NCI-H2196 (cell line): Measurements from ENCODE around the gene DOCK4.

Experiments used
- DNase-seq: peaks from one replicate; lab custom pipeline; 2025; ENCODE audit not compliant: unreplicated experiment; lab: John Stamatoyannopoulos, UW

Gene DOCK4

DNA sequence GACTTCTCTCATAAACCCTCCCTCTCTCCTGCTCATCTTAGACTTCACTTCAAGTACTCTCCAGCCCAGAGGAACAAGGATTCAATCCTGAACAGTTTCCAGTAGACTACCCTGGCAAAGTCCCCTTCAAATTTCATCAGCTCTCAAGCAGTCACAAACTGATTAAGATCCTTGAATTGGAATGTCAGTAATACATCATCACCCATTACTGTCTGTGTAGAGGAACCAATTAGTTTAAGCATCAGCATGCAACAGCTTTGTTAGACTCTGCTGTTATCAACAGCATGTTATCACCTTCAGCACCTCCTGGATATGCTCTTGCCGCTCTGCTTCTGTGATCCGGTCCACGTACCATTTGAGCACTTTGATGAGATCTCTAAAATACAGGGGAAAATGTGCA, 336.9 kb downstream of the DOCK4 start:
- no peak for DNase-seq

DNA sequence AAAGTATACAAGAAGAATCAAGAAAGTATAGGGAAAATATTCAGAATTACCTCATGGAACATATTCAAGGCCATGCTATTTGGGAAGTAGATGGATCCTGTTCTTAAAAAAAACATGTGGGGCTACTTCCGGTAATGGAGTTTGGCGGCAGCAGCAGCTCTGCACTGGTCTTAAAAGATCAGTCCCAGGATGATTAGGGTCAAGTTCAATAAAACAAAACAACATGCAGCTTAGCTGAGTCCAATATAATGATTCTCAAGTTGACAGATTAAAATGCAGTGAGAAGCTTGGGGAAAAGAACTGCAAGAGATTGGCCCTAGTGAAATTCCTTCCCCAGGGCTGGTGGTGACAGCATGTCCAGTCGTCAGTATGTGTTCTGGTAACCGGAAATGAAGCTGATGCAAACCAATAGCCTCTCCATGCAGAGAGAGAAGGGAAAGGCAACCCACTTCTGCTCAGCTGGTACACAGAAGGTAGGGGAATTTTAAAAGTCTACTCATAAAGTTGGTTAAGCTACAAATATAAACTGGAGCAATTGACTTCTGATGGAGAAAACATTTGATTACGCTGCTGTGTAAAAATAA, 338.8 kb downstream of the DOCK4 start:
- DNase-seq = no peak

DNA sequence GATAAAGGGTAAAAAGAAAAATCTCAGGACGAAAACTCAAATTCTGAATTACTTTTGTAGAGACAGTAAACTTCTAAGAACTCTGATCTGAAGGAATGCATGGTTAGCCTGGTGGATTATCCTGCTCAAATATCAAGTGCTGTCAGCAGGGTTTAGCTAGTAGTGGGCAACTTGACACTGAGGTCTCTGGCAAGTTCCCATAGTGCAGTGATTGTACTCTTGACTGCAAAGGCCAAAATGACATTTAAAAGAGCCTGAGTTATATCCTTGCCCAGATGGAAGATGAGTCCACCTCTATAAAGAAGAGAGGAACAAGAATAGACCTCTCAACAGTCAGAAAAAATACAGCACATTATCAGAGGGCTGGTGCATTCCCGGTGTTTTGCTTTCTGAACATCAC, 339.4 kb downstream of the DOCK4 start:
- no peak for DNase-seq

DNA sequence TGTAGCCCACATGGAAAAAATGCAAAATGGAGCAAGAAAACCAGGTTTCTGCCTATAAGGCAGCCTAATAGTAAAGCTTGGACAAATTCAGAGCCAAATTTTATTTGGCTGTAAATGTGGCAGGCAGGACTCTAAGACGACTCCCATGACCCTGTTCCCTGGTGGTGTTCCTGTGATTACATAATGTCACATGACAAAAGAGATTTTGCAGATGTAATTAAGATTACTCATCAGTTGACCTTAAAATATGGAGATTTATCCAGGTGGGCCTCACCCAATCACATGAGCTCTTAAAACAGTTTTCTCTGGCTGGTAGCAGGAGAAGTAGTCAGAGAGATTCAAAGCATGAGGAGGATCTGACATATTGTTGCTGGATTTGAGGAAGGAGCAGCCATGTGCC, 340.8 kb downstream of the DOCK4 start:
- no peak for DNase-seq

DNA sequence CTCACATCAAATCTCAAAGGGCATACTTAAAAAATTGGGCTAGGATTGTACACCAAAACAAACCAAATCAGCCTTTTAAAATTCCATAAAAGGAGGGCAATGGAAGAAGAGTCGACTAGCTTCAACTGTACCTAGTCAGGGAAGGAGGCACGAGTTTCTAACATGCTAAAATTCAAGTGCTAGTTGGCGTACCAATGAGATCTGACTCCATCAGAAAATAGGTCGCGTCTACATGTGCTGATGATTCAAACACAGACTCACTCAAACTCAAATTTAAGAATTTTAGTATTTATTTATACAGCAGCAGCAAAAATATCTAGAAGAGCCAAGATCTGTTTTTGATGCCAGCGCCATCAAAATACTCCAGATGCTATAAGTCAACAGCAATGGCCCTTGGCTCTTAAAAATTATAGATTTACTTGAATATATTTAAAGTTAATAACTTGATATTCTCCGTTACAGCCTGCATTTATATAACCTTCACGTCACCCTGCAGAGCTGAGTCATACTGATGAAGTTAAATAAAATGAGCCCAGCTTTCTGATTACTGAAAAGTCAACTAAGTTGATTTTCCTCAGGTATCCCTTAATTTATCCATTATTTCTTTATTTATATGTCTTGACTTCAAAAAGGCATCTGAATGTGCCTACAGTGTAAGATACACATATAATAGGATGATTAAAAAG, 341.8 kb downstream of the DOCK4 start:
- DNase-seq = no peak

DNA sequence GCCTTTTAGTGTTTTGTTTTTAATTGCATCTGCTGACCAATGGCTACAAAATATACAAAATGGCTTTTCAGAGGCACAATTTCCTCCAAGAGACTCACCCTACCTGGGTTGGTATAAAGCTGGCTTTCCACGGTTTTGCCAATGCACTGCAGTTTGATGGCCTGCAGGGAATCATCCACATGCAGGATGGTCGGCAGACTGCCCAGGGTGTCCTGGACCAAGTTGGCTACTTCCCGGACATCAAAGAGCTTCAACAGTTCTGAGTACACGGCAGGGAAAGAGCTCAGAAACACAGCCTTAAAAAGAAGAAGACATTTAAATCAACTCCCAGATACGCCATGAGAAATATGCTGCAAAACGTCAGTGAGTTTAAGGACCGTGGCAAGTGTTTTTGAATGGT, 342.9 kb downstream of the DOCK4 start:
- DNase-seq = no peak

DNA sequence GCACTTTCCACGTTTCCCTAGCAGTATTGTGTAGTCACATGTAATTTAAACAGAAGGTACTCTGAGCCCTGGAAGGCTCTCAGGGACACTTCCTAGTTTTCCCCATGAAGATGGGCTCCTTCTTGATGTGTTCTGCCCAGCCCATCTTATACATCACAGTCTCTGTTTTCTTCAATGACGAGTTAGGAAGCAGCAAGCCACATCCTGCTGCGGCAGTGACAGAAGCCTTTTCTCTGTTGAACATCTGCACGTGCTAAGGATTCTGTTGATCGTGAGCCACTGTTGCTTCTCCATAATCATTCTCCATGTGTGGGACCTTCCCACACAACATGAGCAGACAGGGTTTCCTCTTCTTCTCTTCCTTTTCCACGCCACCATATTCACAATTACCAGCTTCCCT, 346.0 kb downstream of the DOCK4 start:
- no peak for DNase-seq

DNA sequence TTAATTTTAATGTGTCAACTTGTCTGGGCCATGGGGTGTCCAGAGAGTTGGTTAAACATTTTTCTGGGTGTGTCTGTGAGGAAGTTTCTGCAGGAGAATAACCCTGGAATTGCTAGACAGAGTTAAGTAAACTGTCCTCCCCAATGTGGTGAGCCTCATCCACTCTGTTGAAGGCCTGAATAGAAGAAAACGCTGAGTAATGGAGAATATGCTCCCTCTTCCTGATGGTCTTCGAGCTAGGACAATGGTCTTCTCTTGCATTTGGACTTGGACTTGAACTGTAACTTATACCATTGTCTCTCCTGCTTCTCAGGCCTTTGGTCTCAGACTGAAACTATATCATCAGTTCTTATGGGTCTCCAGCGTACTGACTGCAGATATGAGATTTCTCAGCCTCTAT, 347.9 kb downstream of the DOCK4 start:
- DNase-seq = no peak

DNA sequence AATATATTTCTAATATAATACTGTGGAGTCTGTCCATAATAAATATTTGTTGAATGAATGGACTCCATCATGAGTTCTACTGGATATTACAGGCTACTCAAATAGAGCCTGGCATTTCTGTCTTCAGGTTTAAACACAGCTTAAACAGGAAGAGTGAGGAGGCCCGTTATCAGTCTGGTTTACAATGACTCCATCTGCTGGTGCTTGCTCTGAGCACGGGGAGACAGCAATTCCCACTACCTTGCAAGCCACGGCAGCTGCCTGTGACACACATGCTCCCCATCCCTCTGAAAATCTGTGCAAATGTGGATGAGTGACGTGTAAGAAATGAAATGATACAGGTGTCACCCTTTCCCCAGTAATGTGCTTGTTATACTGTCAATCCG, 350.4 kb downstream of the DOCK4 start:
- DNase-seq = no peak

DNA sequence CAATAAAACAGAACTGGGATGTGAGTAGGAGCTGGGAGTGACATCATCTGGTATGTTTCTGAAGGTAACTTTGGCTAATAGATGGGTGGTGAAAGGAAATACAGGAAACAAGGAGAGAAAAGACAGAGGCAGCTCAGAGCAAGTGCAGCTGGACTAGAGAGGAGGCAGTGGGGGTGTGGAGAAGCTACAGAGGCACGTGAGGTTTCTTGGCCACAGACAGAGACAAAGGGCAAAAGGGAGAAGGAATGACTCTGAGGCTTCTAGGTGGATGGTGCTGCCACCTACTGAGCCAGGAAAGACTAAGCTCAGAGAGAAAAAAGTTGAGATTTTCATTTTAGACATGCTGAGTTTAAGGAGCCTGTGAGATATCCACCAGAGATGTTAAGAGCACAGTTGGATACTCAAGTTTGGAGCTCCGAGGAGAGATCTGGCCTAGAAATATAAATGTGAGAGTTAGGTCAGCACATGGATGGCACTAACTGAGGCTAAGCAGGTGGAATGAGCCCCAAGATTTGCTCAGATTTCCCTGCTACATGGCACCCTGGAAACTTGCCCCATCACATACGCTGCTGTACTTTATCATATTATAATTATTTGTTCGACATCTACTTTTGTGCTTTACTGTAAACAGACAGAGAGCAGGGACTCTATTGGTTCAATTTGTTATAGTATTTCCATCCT, 350.9 kb downstream of the DOCK4 start:
- DNase-seq = peak; percentile 32

DNA sequence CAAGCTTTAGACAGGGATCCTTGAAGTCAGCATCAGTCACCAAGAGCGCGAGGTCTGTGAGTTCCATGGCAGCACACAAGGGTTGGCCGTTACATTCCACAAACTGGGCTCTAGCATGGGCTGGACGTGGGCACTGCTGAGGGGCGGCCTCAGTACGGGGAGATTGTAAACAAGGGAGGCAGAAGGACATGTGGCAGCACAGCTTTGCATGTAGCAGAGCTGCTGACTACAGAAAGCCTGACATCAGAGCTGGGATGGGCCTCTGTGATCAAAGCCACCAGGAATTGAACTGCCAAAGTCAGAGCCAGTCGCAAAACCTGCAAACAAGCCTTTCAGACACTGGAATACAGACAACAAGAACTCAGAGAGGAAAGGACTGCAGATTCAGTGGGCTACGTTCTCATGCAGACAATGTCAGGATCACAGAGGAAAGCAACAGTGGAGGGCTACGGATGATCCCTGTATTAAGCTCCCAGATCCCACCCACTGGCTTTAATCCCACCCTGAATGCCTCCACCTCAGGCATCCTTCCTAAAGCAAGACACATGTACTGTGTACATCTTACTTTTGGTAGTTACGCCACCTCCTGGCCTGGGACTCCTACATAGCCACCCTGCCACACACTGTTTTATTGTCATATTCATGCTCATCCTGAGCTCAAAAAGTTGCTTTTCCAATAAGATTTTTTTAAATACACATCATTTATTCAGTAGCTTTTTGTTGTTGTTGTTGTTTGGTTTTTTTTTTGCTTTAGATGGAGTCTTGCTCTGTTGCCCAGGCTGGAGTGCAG, 352.8 kb downstream of the DOCK4 start:
- no peak for DNase-seq

DNA sequence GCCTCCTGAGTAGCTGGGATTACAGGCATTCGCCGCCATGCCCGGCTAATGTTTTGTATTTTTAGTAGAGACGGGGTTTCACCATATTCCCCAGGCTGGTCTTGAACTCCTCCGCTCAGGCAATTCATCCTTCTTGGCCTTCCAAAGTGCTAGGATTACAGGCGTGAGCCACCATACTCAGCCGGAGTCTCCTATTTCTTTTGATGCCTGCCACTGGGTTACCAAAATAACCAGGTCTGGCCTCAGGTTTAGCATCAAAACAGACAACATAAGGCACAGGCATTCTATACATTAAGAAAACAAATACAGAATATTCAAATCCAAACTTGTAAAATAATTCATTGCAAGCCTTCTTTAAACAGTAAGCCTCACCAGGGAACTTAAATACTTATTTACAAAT, 354.1 kb downstream of the DOCK4 start:
- no peak for DNase-seq

DNA sequence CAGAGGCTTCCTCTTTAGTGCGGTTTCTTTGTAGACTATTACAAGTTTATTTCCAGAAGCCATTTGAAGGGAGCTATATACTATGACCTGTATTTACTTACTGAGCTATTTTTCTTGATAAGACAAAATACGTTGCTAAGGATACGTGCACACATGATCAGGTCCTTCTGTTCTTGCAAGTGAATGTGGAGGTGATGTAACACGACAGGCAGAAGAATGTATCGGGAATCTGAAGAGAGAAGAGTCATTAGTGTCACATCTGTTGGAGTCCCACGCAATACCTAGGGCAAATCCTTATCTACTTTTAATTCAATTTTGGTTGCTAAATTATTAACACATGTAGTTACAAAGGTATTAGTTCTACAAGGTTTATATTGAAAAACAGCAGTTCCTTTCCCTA, 359.3 kb downstream of the DOCK4 start:
- DNase-seq = no peak

DNA sequence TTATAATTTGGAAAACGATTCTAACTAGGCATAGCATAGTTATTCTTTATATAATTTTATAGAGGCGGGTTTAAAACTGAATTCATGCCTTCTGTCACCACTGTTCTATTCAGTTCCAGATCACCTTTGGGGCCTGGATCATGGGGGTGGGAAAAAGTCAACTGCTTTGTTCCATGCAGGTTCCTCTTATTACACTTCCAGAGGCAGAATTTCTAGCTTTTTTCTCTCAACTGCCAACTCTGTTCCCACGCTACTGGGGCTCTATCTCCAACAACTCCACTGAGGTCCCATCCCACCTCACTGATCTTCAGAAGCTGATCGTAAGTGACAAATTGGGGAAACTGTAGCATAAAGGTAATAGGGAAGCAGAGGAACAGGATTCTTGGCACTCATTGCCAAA, 360.3 kb downstream of the DOCK4 start:
- no peak for DNase-seq

DNA sequence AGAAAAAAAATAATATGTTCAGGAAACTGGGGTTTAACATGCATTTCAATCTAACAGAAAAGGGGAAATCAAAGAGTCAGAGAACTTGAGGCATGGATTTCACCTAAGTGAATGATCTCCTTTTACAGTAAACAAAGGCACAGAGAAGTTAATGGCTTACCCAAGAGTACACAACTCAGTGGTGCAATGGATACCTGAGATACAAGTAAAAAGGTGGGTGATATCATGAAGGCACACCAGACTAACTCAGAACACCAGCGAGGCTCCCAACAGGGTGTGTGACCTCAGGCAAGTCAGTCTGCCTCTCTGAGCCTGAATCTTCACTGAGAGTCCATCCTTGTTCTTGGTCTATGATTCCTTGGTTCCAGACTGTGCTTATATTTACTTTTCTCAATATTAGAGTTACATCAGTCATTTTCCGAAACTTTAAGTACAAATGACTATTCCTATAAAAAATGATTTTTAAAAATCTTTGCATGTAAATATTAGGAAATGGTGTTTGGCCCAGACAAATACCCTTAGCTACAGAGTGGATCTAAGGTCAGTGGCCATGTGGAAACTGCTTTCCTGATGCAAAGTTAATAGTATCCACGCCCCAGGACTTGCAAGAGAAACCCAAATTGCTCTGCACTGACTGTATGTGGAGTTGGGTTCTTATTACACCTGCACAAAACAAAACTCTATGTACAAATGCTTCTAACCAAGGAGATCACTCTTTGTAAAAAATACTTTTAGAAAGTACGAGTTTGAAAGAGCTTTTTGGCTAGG, 361.1 kb downstream of the DOCK4 start:
- DNase-seq = no peak

DNA sequence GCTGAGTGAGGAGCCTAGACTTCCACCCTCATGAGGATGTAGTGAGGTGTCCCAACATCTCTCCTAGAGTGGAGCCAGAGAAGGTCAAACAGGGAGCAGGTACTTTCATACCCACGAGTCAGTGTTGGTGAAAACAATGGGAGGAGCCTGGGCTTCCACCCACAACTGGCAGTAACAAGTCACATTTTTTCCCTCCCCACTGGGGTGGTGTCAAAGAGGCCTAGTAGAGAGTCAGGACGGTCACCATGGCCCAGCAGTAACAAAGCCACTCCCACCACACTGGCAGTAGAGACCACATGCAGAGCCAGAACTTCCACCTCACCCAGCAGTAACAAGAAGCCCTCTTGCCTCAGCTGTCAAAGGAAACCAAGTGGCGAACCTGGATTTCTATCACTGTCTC, 363.7 kb downstream of the DOCK4 start:
- no peak for DNase-seq

DNA sequence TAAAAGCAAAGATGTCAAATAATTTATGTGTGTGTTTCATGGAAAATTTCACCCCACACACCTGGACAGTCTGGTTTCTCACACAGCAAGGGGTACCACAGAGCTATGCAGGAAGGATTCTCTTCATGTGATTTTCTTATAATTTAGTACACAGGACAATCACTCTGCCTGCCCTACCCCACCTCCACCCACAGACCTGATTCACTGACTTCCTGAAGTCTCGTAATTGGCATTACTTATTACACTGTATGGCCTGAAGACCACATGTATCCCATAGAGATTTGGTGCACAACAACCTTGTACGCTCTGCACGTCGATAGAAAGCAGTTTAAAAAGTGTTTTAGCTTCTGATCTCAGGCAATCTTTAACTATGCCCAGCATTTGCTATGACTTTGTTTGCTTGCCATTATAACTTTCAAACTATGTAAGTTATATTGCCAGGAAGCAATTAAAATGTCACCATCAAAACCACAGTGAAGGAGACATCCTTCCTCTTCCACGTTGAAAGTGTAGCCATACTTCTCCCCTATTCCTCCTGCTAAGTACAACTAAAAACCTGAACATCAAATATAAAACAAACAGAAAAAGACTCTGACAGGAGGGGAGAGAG, 364.5 kb downstream of the DOCK4 start:
- no peak for DNase-seq

DNA sequence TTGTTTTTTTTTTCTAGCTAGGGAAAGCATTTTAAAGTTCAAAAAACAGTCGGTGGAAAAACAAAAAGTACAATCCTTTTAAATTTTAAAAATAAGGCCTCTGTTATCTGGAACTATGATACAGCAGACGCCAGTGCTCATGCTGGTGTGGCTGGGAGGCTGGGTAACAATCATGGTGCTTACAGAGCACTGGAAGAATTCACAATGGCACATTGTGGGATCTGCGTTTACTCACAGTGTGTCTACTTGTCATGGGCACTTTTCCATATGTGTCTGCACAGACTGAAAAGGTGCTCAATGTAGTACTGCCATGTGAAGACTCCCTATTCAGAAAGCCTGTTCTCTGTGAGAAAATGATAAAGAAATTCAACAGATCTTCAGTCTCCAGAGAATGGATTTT, 365.7 kb downstream of the DOCK4 start:
- DNase-seq = no peak

DNA sequence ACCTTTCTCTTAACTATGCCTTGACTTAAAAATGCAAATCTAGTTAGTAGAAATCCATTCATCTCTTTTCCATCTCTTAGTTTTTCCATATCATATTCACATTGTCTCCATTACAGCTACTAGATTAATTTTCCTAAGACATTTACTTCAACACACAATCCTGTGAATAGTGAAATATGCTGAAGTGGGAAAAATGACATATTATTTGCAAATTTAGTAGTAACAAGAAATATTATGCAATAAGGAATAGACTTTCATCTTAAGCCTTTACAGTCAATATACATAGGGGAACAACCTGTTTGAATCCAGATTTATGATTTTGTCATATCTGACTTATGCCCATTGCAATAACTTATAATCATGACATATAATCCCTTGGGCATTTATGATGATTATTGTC, 366.9 kb downstream of the DOCK4 start:
- DNase-seq = no peak

DNA sequence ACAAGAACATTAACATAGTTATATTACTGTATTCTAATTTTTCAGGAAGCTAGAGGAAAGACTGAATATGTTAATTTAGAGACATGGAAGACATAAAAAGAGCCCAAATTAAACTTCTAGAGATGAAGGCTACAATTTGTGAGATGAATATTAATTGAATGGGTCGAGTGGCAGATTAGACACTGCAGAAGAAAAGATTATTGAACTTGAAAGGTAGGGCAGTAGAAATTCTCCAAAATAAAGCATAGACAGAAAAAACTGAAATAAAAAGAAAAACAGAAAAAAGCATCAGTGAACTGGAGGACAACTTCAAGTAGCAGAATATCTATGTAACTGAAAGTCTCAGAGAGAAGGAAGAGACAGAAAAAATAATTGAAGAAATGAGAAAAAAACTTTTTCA, 369.6 kb downstream of the DOCK4 start:
- no peak for DNase-seq

DNA sequence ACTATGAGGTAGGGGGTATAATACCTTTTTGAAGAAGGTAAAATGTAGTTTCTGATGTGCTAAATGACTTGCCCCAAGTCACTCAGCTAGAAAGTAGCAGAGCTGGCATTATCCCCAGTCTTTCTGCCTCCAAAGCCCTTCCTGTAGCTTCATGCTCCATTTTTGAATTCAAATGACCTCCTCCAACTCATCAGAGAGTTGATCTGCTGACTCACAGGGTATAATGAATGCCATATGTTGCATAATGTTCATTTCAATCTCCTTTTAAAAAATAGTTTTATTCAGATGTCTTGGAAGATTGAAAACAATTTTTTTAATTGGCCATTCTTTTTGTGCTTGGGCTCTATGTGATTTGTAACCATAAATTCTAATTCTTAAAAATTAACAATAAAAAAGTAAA, 371.1 kb downstream of the DOCK4 start:
- no peak for DNase-seq
